AG04450 (cell line): ENCODE data around the gene DNM3. TPM values are rescaled to one million over a fixed set of nuclear protein-coding genes. Genes with fewer than 3 reads are reported as not detected.

ENCODE experiments used
- CTCF ChIA-PET: fragments of 300-600, 350-600 bp; formaldehyde crosslinking; extraction: SDS; loops from one replicate; lab custom pipeline; 2022; ENCODE audit warnings: antibody characterized with exemption, inconsistent platforms; lab: Charles Lee
- POLR2A ChIA-PET: fragments of 350-600 bp; formaldehyde crosslinking; extraction: SDS; loops from one replicate; lab custom pipeline; 2021; ENCODE audit warnings: antibody characterized with exemption, inconsistent platforms; lab: Yijun Ruan, JAX
- DNase-seq: peaks from one replicate; pipeline ENCODE4 v3.0.0-alpha.2; 2011; ENCODE audit warnings: low read depth, low spot score
- H3K27ac ChIP-seq: one replicate; pipeline ENCODE4 v1.5.1; 2012; ENCODE audit warnings: low read depth, low read length, control low read depth
- H3K27me3 ChIP-seq: one replicate; pipeline ENCODE4 v1.6.0; 2012; ENCODE audit warnings: low read length; ENCODE audit not compliant: control insufficient read depth, insufficient read depth
- H3K4me3 ChIP-seq: 2 replicates; pipeline ENCODE4 v1.5.1; 2011; ENCODE audit warnings: mild to moderate bottlenecking, low read depth, low read length, control low read depth
- H3K9me3 ChIP-seq: 2 replicates; pipeline ENCODE4 v1.5.1; 2012; ENCODE audit warnings: low read length; ENCODE audit not compliant: control insufficient read depth, insufficient read depth
- polyA plus RNA-seq: library from polyadenylated mRNA; depleted of rRNA; stranded (reverse); fragments of >200 nt; gene quantifications from 2 replicates; pipeline ENCODE4 v1.2.3, GENCODE V29; 2011
- TF ChIP-seq, protein P1 (sequence below): IDR thresholded peaks from 2 replicates; pipeline ENCODE4 v1.5.1; 2011; ENCODE audit warnings: low read depth, low read length, control low read depth, inconsistent platforms

DNM3 gene
- polyA plus RNA-seq, 1 experiment: 0.37 TPM

DNA sequence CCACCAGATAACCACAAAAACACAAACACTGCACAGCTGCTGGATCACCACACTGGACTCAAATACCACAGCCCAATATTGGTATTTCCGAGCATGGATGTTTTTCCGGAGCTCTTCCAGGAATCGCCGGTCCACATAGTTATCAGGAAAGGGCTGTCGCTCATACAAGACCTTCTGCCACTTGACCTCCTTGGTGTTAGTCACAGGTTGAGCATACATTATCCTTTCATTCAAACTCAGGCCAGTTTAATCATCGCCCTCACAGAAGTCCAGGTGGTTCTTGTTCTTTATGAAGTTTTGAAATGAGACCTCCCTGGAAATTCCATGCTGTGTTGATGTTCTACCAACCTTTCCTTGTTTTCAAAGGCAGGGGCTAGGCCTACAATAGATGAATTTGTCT lies 601.1 kb downstream of the DNM3 start:
- CTCF ChIA-PET: interaction anchor here (1.2 to 1.6 kb wide), 2 partner anchors 13 to 440 kb away, joined by 3 to 32 read pairs; no protein-coding TSS in a partner anchor
- TF ChIP-seq, protein P1, sequence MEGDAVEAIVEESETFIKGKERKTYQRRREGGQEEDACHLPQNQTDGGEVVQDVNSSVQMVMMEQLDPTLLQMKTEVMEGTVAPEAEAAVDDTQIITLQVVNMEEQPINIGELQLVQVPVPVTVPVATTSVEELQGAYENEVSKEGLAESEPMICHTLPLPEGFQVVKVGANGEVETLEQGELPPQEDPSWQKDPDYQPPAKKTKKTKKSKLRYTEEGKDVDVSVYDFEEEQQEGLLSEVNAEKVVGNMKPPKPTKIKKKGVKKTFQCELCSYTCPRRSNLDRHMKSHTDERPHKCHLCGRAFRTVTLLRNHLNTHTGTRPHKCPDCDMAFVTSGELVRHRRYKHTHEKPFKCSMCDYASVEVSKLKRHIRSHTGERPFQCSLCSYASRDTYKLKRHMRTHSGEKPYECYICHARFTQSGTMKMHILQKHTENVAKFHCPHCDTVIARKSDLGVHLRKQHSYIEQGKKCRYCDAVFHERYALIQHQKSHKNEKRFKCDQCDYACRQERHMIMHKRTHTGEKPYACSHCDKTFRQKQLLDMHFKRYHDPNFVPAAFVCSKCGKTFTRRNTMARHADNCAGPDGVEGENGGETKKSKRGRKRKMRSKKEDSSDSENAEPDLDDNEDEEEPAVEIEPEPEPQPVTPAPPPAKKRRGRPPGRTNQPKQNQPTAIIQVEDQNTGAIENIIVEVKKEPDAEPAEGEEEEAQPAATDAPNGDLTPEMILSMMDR: no peak
- H3K27ac ChIP-seq: no peak overlapping the region
- no peak overlapping the region for H3K4me3 ChIP-seq
- H3K27me3 ChIP-seq: peaks cover 2% of the 10 kb centered on the region
- peaks cover 3% of the 10 kb centered on the region; the same call in 1 of the 2 replicates for H3K9me3 ChIP-seq
- no peak for DNase-seq
- POLR2A ChIA-PET: no interaction called here

DNA sequence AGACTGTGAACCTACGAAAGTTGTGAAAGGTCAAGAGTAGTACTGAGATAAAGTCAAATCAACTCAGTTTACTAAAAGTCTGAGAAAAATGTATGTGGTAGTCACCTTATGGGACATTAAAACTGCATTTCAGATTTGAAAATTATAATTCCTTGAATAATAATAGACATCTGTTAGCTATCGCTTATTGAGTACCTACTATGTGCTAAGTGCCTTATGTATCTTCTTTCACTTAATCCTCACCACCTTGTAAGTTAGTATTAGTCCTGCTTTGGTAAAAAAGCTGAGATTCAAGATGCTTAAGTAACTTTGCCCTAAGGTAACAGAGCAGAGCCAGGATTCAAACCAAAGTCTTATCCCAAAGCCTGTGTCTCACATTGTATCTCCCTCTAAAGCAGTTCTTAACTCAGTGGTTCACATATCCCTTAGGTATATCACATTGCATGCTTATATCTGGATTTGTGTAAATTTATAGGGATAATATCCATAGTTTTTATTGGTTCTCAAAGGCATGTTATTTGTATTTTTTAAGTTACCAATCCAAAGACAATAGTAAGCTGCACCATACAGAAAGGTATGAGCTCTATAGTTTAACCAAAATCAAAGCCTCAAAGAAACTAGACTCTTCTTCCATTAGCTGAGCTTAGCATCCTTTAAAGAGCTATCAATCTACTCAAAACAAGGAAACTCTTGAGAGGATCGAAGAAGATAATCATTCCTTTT lies 601.7 kb downstream of the DNM3 start:
- CTCF ChIA-PET: interaction anchor here (0.5 to 2.2 kb wide), 11 partner anchors 12 to 630 kb away, joined by 3 to 32 read pairs (median 4); no protein-coding TSS in a partner anchor
- no peak for DNase-seq
- Histone ChIP-seq H3K27me3 (peaks cover 2% of the 10 kb centered on the region), H3K9me3 (peaks cover 3% of the 10 kb centered on the region; the same call in 1 of the 2 replicates), H3K4me3 (peak overlapping the region; percentile 90), H3K27ac (no peak overlapping the region)
- POLR2A ChIA-PET: interaction anchor here (0.8 kb wide), 1 partner anchor 84 kb away, joined by 5 read pairs; no protein-coding TSS in a partner anchor
- TF ChIP-seq, protein P1: no peak

GRCh38 chr1:172443666-172444453 lies 602.6 kb downstream of the DNM3 start, which contains the start of gene PIGC:
Gene PIGC (minus strand): TSS chr1:172444069. CDS start chr1:172442622, 1,447 bp downstream.
- peaks cover 3% of the 10 kb centered on the region; the same call in 1 of the 2 replicates for H3K9me3 ChIP-seq
- H3K27me3 ChIP-seq: peaks cover 2% of the 10 kb centered on the region
- TF ChIP-seq, protein P1: peak; percentile 87
- DNase-seq: peak; percentile 60
- POLR2A ChIA-PET: interaction anchor here (0.5 to 0.8 kb wide), 2 partner anchors 85 to 121 kb away, joined by 4 to 5 read pairs; no protein-coding TSS in a partner anchor
- H3K27ac ChIP-seq: peak within 1 kb of the TSS; percentile 75
- CTCF ChIA-PET: interaction anchor here (0.5 to 2.2 kb wide), 21 partner anchors 11 to 640 kb away, joined by 3 to 32 read pairs (median 4); no protein-coding TSS in a partner anchor
- peak within 1 kb of the TSS; percentile 90 for H3K4me3 ChIP-seq

- H3K4me3 ChIP-seq: no peak overlapping the region
- H3K27me3 ChIP-seq: peaks cover 2% of the 10 kb centered on the region
- H3K27ac ChIP-seq: no peak overlapping the region
- DNase-seq: no peak
- peaks cover 3% of the 10 kb centered on the region; the same call in 1 of the 2 replicates for H3K9me3 ChIP-seq
- CTCF ChIA-PET: interaction anchor here (1.4 to 1.5 kb wide), 2 partner anchors 273 to 444 kb away, joined by 13 to 14 read pairs; no protein-coding TSS in a partner anchor
- POLR2A ChIA-PET: no interaction called here
- TF ChIP-seq, protein P1: no peak
These were observed 605.2 kb downstream of the DNM3 start for GRCh38 chr1:172446547-172446946.
